RWPE1 (cell line): ENCODE measurements around the gene PPP2R2B.
A peak's percentile ranks its signal among the peaks of the same experiment; 100 is the strongest.

Experiments
- CTCF ChIA-PET: fragments of 350-600 bp; sonication (Branson Sonifier 250); formaldehyde crosslinking; extraction: SDS; loops from one replicate; lab custom pipeline; 2021; lab: Yijun Ruan, JAX
- POLR2A ChIA-PET: fragments of 400-600 bp; formaldehyde crosslinking; extraction: SDS; loops from one replicate; lab custom pipeline; 2020; ENCODE audit warnings: antibody characterized with exemption; ENCODE audit not compliant: low non-redundant PET; lab: Yijun Ruan, JAX
- DNase-seq: peaks from one replicate; pipeline ENCODE4 v3.0.0; 2012; ENCODE audit warnings: low spot score
- H3K27ac ChIP-seq: fragments of 450-650 bp; 2 replicates; pipeline ENCODE4 v1.5.1; 2017
- CTCF ChIP-seq: fragments of 450-650 bp; conservative IDR thresholded peaks from 2 replicates; pipeline ENCODE4 v1.5.1; 2017; ENCODE audit warnings: low read depth, mild to moderate bottlenecking

The PPP2R2B gene

GRCh38 chr5:146682899-146683532 is 195.5 kb downstream of the PPP2R2B start:
- no peak for TF ChIP-seq CTCF

GRCh38 chr5:146681585-146682105 is 196.9 kb downstream of the PPP2R2B start:
- no peak for DNase-seq
- H3K27ac ChIP-seq = no peak overlapping the region
- no peak for TF ChIP-seq CTCF
- CTCF ChIA-PET = no interaction called here
- POLR2A ChIA-PET = no interaction called here

More at GRCh38 chr5:146682899-146683532, 195.5 kb downstream of the PPP2R2B start:
- CTCF ChIA-PET = no interaction called here
- no peak for DNase-seq
- H3K27ac ChIP-seq = no peak overlapping the region
- POLR2A ChIA-PET = no interaction called here

DNA sequence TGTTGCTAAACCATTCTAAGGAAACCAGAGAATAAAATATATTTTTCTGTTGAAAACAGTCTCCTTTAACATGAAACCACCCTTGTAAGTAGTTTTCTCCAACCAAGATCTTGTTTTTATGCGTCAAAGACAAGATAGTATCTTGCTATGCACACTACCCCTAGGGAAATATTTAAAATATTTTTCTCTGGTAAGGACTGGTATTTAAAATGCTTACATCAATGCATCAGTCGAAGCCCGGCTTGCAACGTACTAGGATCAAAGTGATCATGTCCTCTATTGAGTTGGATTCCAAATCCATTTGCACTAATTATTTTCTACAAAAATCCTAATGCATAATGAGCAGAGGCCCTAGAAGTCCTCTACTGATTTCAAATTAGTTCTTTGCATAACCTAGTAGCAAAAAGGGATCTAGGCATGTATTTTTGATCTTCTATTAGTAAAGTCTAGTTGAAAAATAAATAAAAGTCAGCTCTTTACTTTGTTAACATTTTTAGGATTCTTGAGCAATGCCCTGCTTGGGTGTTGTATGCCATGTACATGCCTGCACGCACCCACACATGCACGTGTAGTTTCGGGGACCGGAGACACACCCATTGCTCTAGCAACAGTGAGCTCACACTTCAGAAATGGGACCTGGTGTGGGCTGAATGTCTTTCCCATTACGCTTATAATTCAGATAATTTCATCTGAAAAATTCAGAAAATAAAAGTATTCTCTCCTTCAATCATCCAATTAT is 197.5 kb downstream of the PPP2R2B start:
- ChIA-PET POLR2A (no interaction called here), CTCF (interaction anchor here (0.6 kb wide), 2 partner anchors 9 to 14 kb away, joined by 3 to 4 read pairs; no protein-coding TSS in a partner anchor)
- TF ChIP-seq CTCF = no peak
- DNase-seq = peak; percentile 25
- H3K27ac ChIP-seq = no peak overlapping the region

- no peak for DNase-seq
- POLR2A ChIA-PET = no interaction called here
- CTCF ChIA-PET = interaction anchor here (0.5 kb wide), 1 partner anchor 13 kb away, joined by 3 read pairs; no protein-coding TSS in a partner anchor
- no peak overlapping the region for H3K27ac ChIP-seq
- no peak for TF ChIP-seq CTCF
Observed at GRCh38 chr5:146675636-146676035, 202.9 kb downstream of the PPP2R2B start.

- no peak overlapping the region for H3K27ac ChIP-seq
- DNase-seq = no peak
- CTCF ChIA-PET = interaction anchor here (0.6 to 1.0 kb wide), 3 partner anchors 27 to 904 kb away, joined by 3 to 4 read pairs (median 3); no protein-coding TSS in a partner anchor
- TF ChIP-seq CTCF = no peak
- POLR2A ChIA-PET = no interaction called here
Observed at GRCh38 chr5:146672866-146673265, 205.7 kb downstream of the PPP2R2B start.

DNA sequence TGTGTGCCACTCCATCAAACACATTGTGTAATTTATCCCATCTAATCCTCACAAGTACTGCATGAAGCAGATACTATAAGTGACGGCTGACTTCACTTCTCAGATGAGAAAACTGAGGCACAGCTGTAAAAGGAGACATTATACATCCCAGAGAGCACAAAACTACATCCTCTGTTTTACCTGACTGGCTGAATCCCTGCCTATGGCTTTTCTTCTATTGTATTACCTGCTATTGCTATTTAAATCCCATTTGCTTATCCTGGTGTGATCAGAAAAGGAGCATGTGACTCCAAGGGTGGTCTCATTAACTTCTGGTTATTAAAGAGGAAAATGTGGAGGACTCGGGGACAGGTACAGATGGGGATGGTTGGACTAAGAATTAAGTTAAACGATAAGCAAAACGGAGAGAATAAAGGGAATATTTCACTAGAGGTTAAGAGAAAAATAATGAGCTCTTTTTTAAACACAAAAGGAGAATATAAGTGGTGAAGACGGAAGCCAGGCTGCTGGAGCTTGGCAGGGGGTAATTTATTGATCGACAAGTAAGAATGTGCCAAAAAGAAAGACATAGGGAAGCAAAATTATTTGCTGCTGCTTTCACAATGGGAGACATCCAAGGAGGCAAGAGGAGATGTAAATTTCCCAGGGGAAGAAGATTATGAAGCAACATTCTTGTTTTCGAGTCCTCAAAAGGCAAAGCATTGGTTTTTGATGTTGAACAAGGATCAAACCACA is 206.8 kb downstream of the PPP2R2B start:
- ChIA-PET POLR2A (no interaction called here), CTCF (interaction anchor here (0.6 to 1.0 kb wide), 2 partner anchors 9 to 278 kb away, joined by 3 to 4 read pairs; no protein-coding TSS in a partner anchor)
- no peak overlapping the region for H3K27ac ChIP-seq
- TF ChIP-seq CTCF = no peak
- no peak for DNase-seq
